Stimulated activated CD4-positive, alpha-beta T cell treated with anti-CD3 and anti-CD28 coated beads, Interleukin-2, amount 100 ng/mL, for 48 hours (primary cell): Measurements from ENCODE around the gene CCDC186.

Experiments used
- DNase-seq, 2 donors: peaks; one replicate each; pipeline ENCODE4 v3.0.0-alpha.2; 2020

Gene CCDC186

GRCh38 chr10:114173921-114174694 is at the start of gene CCDC186:
Gene CCDC186, minus strand, starts transcription at chr10:114174203. Its CDS starts 10,935 bp downstream, at chr10:114163268.
- DNase-seq = peak; percentile 93 to 96

GRCh38 chr10:114223066-114223465 is 49.1 kb upstream of the CCDC186 start:
- DNase-seq = no peak

GRCh38 chr10:114221235-114221634 is 47.2 kb upstream of the CCDC186 start:
- DNase-seq = no peak

- DNase-seq = no peak
Observed at GRCh38 chr10:114220281-114220680, 46.3 kb upstream of the CCDC186 start.

- no peak for DNase-seq
Observed at GRCh38 chr10:114215033-114215432, 41.0 kb upstream of the CCDC186 start.

GRCh38 chr10:114212153-114212552 is 38.1 kb upstream of the CCDC186 start:
- no peak for DNase-seq

GRCh38 chr10:114208351-114208750 is 34.3 kb upstream of the CCDC186 start:
- no peak for DNase-seq

GRCh38 chr10:114207349-114207748 is 33.3 kb upstream of the CCDC186 start:
- no peak for DNase-seq

GRCh38 chr10:114206902-114207301 is 32.9 kb upstream of the CCDC186 start:
- DNase-seq = no peak

GRCh38 chr10:114202812-114203211 is 28.8 kb upstream of the CCDC186 start:
- DNase-seq = no peak

- DNase-seq = no peak
Observed at GRCh38 chr10:114199239-114199638, 25.2 kb upstream of the CCDC186 start.

GRCh38 chr10:114195079-114195478 is 21.1 kb upstream of the CCDC186 start:
- no peak for DNase-seq

GRCh38 chr10:114189700-114190099 is 15.7 kb upstream of the CCDC186 start:
- DNase-seq = no peak

- DNase-seq = no peak
Observed at GRCh38 chr10:114188900-114189299, 14.9 kb upstream of the CCDC186 start.

GRCh38 chr10:114188001-114188400 is 14.0 kb upstream of the CCDC186 start:
- no peak for DNase-seq

GRCh38 chr10:114184276-114184675 is 10.3 kb upstream of the CCDC186 start:
- DNase-seq = no peak

GRCh38 chr10:114183563-114183962 is 9.6 kb upstream of the CCDC186 start:
- no peak for DNase-seq

- no peak for DNase-seq
Observed at GRCh38 chr10:114181971-114182370, 8.0 kb upstream of the CCDC186 start.

GRCh38 chr10:114180937-114181336 is 6.9 kb upstream of the CCDC186 start:
- no peak for DNase-seq

GRCh38 chr10:114179747-114180146 is 5.7 kb upstream of the CCDC186 start:
- no peak for DNase-seq

GRCh38 chr10:114179148-114179547 is 5.1 kb upstream of the CCDC186 start, which contains the start of gene TDRD1:
Gene TDRD1, plus strand, starts transcription at chr10:114179353. Its CDS starts 8,479 bp downstream, at chr10:114187832.
- DNase-seq = no peak

GRCh38 chr10:114176511-114176910 is 2.5 kb upstream of the CCDC186 start:
- DNase-seq = no peak

GRCh38 chr10:114175667-114176066 is 1.7 kb upstream of the CCDC186 start:
- no peak for DNase-seq

- DNase-seq = no peak
Observed at GRCh38 chr10:114174695-114175188, 739 bp upstream of the CCDC186 start.

GRCh38 chr10:114173603-114173920 is 441 bp downstream of the CCDC186 start:
- DNase-seq = no peak
